ENCODE results near the gene PRR14L.
"Not testable (repeated sequence)": the region's sequence is repeated elsewhere in the genome, so short reads cannot be mapped to it uniquely, and the experiment has no call there.

Gene PRR14L

GRCh38 chr22:31739795-31740201 lies 10.1 kb downstream of the PRR14L start:
- no peak for DNase-seq

- DNase-seq: no peak
Observed at GRCh38 chr22:31738566-31738965, 11.4 kb downstream of the PRR14L start.

- DNase-seq: no peak
Observed at GRCh38 chr22:31737932-31738331, 12.0 kb downstream of the PRR14L start.

GRCh38 chr22:31736458-31736857 lies 13.5 kb downstream of the PRR14L start:
- no peak for DNase-seq

GRCh38 chr22:31734512-31734911 lies 15.4 kb downstream of the PRR14L start:
- DNase-seq: no peak

DNA sequence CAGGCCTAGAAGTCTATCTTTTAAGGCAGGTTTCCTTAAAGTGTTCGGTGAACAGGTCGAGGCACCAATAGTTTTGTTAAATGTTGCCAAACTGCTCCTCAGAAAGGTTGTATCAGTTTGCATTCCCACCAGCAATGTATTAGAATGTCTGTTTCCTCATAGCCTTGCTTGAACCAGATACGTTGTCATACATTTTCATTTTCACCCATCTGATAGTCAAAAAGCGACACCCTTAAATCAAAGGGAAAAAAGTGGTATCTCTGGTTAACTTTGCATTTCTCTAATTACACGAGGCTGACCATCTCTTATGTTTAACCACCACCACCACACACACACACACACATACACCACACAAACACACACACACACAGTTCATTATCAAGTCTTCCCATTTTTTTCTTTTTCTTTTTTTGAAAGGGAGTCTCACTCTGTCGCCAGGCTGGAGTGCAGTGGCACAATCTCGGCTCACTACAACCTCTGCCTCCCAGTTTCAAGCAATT lies 16.3 kb downstream of the PRR14L start:
- no peak for DNase-seq

DNA sequence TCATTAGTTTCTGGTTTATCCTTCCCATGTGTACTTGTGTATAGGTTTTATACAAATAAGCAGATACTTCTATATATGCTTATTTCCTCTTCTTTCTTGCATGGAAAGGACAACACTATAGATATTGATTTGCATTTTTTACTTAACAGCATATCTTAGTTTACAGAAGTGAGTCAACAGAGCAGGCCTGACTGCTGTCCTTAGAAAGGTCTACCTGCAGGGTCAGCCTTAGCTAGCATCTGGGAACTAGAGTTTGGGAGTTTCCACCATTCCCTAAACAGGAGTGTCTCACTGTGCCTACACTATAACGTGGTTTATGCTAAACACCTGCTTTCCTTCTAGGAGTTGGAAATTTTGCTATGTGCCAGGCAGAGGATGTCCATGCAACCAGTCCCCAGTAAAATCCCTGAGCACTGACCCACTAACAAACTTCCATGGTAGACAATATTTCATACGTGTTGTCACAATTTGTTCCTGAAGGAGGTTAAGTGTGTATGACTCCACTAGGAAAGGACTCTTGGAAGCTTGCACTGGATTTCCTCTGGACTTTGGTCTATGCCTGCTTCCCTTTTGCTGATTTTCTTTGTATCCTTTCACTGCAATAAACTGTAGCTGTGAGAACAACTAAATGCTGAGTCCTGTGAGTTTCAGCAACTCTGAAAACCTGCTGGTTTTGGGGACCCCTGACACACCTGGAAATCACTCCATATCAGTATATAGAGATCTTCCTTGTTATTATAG lies 17.7 kb downstream of the PRR14L start:
- DNase-seq: no peak

GRCh38 chr22:31730344-31730711 lies 19.6 kb downstream of the PRR14L start:
- no peak for DNase-seq

DNA sequence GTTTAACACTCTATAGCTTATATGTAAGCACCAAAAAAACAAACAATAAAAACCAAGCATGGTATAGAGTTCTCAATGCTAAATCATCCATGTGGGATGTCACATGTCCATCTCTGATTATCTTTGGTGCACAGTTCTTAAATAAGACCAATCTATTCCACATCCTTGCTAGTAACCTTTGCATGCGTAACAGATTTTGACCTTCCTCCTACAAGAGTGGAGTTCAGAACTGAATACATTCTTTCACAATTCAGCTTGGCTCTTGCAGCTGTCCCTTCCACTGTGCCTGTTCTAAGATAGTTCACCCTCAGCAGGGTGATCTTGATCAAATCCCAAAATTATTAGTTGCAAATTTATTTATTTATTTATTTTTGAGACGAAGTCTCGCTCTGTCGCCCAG lies 21.1 kb downstream of the PRR14L start:
- DNase-seq: no peak

DNA sequence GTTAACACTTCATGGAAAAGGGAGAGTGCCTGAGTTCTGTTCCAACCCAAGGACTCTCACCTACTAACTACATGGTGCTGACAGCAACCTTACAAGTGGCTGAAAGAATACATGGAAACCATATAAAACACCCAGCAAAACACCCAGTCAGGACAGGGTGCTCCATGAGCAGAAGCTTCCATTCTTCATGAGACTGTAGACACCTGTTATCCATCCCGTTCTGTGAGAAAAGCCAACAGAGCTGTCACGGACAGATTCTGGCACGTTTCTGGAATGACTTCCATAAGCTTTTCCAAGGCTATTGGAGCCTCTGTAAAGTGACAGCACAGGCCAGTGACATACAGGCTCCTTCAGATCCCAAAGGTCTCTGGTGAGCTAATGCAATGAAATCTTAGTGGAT lies 23.2 kb downstream of the PRR14L start:
- no peak for DNase-seq

DNA sequence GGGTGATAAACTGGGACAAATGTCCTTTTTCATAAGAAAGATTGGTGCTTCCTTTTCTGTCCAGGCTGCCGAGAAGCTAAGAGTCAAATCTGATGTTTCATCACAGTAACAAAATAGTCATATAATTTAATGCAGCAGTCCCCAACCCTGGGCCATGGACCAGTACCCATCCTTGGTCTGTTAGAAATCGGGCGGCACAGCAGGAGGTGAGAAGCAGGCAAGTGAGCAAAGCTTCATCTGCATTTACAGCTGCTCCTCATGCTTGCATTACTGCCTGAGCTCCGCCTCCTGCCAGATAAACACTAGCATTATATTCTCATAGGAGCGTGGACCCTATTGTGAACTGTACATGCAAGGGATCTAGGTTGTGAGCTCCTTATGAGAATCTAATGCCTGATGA lies 26.2 kb downstream of the PRR14L start:
- no peak for DNase-seq

GRCh38 chr22:31719850-31720471 lies 30.0 kb downstream of the PRR14L start:
- no peak for DNase-seq

GRCh38 chr22:31715147-31715778 lies 34.7 kb downstream of the PRR14L start:
- no peak for DNase-seq

DNA sequence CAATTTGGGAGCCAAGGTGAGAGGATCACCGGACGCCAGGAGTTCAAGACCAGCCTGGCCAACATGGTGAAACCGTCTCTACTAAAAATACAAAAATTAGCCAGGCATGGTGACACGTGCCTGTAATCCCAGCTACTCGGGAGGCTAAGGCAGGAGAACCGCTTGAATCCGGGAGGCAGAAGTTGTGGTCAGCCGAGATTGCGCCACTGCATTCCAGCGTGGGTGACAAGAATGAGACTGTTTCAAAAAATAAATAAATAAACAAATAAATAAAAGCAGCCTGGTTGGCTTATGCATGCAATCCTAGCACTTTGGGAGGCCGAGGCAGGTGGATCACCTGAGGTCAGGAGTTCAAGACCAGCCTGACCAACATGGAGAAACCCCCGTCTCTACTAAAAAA lies 38.7 kb downstream of the PRR14L start:
- not testable (repeated sequence) for DNase-seq

GRCh38 chr22:31707519-31707918 lies 42.4 kb downstream of the PRR14L start:
- DNase-seq: no peak

DNA sequence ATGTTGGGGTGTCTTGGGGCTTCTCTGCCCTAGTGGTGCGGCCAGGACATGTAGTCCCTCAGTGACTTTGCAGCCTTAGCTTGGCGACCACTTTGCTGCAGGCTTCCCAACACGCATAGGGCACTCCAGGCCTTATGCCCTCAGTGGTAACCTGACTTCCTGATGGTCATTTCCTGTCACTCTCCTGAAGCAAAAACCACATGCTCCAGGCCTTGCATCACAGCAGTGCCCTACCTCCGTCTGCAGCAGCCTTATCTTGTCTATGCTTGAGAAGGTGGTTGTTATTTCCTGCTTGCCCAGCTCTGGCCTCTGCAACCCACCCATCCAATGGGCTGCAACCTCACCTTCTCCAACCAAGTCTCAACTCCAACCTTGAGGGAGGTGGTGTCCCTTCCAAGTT lies 54.5 kb downstream of the PRR14L start:
- DNase-seq: no peak

- not testable (repeated sequence) for DNase-seq
Observed at GRCh38 chr22:31694046-31694445, 55.9 kb downstream of the PRR14L start.

GRCh38 chr22:31692186-31692886 lies 57.6 kb downstream of the PRR14L start:
- DNase-seq: peak; percentile 21

DNA sequence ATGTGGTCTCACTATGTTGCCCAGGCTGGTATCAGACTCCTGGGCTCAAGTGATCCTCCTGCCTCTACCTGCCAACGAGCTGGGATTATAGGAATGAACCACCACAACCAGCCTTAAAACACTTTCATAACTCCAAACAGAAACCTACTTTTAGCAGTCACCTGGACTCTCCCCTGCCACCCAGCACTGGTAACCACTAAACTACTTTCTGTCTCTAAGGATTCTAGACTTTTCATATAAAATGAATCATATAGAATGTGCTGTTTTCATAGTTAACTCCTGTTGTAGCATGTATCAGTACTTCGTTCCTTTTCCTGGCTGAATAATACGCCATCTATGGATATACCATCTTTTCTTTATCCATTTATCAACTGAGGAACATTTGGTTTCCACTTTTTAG lies 58.5 kb downstream of the PRR14L start:
- DNase-seq: no peak

GRCh38 chr22:31683181-31684105 lies 66.5 kb downstream of the PRR14L start:
- DNase-seq: no peak

GRCh38 chr22:31682751-31683150 lies 67.2 kb downstream of the PRR14L start:
- DNase-seq: no peak

Measured in CD4-positive, alpha-beta T cell treated with Interleukin-17A for 1 hour (primary cell).